OCI-LY3 (cell line): ENCODE data around the gene ARHGEF39.
"Not testable (repeated sequence)": the region's sequence is repeated elsewhere in the genome, so short reads cannot be mapped to it uniquely, and the experiment has no call there.

Experiments
- H2AFZ ChIP-seq: fragments of 200-600, 300-600 bp; shearing (Covaris generic); 2 replicates; pipeline ENCODE4 v1.6.0; 2014; ENCODE audit warnings: antibody characterized with exemption, low read depth, low read length
- H3K27ac ChIP-seq: fragments of 200-600, 300-600 bp; sonication (generic); 2 replicates; pipeline ENCODE4 v1.5.1; 2014; ENCODE audit warnings: mild to moderate bottlenecking, low read length, moderate library complexity, mixed read lengths
- H3K27me3 ChIP-seq: fragments of 200-600, 300-600 bp; sonication (generic); 2 replicates; pipeline ENCODE4 v1.6.1; 2014; ENCODE audit warnings: low read depth, low read length, mixed read lengths
- H3K36me3 ChIP-seq: fragments of 200-600, 300-600 bp; sonication (generic); replicated peaks from 2 replicates; pipeline ENCODE3; 2014; ENCODE audit warnings: low read depth, low read length, mixed read lengths
- H3K4me1 ChIP-seq: fragments of 300-600, 200-600 bp; sonication (generic); 2 replicates; pipeline ENCODE4 v1.6.1; 2014; ENCODE audit warnings: low read length, mixed read lengths
- H3K4me2 ChIP-seq: fragments of 200-600, 300-600 bp; sonication (generic); 2 replicates; pipeline ENCODE4 v1.6.1; 2014; ENCODE audit warnings: low read length, mixed read lengths
- H3K4me3 ChIP-seq: fragments of 300-600, 200-600 bp; sonication (generic); 2 replicates; pipeline ENCODE4 v1.5.1; 2014; ENCODE audit warnings: antibody characterized with exemption, mild to moderate bottlenecking, low read length, moderate library complexity
- H3K79me2 ChIP-seq: fragments of 300-600, 200-600 bp; shearing (Covaris generic); 2 replicates; pipeline ENCODE4 v1.6.1; 2014; ENCODE audit warnings: mild to moderate bottlenecking, low read length, mixed read lengths
- H3K9ac ChIP-seq: fragments of 300-600, 200-600 bp; shearing (Covaris generic); 2 replicates; pipeline ENCODE4 v1.6.0; 2014; ENCODE audit warnings: mild to moderate bottlenecking, low read length, moderate library complexity
- H3K9me3 ChIP-seq: fragments of 200-600, 300-600 bp; shearing (Covaris generic); 2 replicates; pipeline ENCODE4 v1.6.1; 2014; ENCODE audit warnings: low read length, mixed read lengths; ENCODE audit not compliant: insufficient read depth
- H4K20me1 ChIP-seq: fragments of 200-600, 300-600 bp; sonication (generic); 2 replicates; pipeline ENCODE4 v1.6.1; 2016; ENCODE audit warnings: low read length, mixed read lengths; ENCODE audit not compliant: insufficient read depth
- EZH2phosphoT487 ChIP-seq: fragments of 200-600 bp; shearing (Covaris generic); IDR thresholded peaks from 2 replicates; pipeline ENCODE4 v1.6.1; 2018; ENCODE audit warnings: antibody characterized with exemption, mixed run types, low read depth
- TF ChIP-seq, protein P1 (sequence below): fragments of 200-600, 300-600 bp; sonication (generic); IDR thresholded peaks from 2 replicates; pipeline ENCODE4 v1.5.1; 2014; ENCODE audit warnings: antibody characterized with exemption, low read length, low read depth

Gene ARHGEF39

GRCh38 chr9:35646153-35646532, 18.9 kb downstream of the ARHGEF39 start:
- peak overlapping the region; percentile 83 for H3K4me3 ChIP-seq
- H3K4me2 ChIP-seq = peak overlapping the region; percentile 96
- H3K9me3 ChIP-seq = no peaks in the 10 kb centered on the region
- peaks cover 3% of the 10 kb centered on the region for H3K36me3 ChIP-seq
- TF ChIP-seq EZH2phosphoT487 = no peak
- TF ChIP-seq, protein P1, sequence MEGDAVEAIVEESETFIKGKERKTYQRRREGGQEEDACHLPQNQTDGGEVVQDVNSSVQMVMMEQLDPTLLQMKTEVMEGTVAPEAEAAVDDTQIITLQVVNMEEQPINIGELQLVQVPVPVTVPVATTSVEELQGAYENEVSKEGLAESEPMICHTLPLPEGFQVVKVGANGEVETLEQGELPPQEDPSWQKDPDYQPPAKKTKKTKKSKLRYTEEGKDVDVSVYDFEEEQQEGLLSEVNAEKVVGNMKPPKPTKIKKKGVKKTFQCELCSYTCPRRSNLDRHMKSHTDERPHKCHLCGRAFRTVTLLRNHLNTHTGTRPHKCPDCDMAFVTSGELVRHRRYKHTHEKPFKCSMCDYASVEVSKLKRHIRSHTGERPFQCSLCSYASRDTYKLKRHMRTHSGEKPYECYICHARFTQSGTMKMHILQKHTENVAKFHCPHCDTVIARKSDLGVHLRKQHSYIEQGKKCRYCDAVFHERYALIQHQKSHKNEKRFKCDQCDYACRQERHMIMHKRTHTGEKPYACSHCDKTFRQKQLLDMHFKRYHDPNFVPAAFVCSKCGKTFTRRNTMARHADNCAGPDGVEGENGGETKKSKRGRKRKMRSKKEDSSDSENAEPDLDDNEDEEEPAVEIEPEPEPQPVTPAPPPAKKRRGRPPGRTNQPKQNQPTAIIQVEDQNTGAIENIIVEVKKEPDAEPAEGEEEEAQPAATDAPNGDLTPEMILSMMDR = no peak
- H3K4me1 ChIP-seq = peaks cover 45% of the 10 kb centered on the region
- peaks cover 10% of the 10 kb centered on the region for H3K79me2 ChIP-seq
- no peaks in the 10 kb centered on the region for H3K27me3 ChIP-seq
- no peaks in the 10 kb centered on the region for H4K20me1 ChIP-seq
- H3K9ac ChIP-seq = peak overlapping the region; percentile 72
- H3K27ac ChIP-seq = peak overlapping the region; percentile 35
- peak overlapping the region; percentile 79; the same call in 1 of the 2 replicates for H2AFZ ChIP-seq

DNA sequence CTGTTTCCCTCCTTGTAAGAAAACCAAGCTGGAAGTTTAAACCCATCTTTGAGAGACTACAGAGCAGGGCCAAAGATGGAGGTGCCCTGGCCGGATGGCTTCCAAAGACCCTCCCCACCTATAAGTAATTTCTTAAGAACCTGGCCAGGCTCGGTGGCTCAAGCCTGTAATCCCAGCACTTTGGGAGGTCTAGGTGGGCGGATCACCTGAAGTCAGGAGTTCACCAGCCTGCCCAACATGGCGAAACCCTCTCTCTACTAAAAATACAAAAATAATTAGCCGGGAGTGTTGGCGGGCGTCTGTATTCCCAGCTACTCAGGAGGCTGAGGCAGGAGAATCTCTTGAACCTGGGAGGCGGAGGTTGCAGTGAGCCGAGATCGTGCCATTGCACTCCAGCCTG, 19.3 kb downstream of the ARHGEF39 start:
- H3K36me3 ChIP-seq, H3K9me3 ChIP-seq, H3K27ac ChIP-seq, H3K79me2 ChIP-seq, H3K27me3 ChIP-seq, H2AFZ ChIP-seq, H4K20me1 ChIP-seq: not testable (repeated sequence)
- peak overlapping the region; percentile 72 for H3K9ac ChIP-seq
- H3K4me1 ChIP-seq = peaks cover 41% of the 10 kb centered on the region
- H3K4me2 ChIP-seq = peak overlapping the region; percentile 96
- peak overlapping the region; percentile 83 for H3K4me3 ChIP-seq

- no peak overlapping the region for H3K4me2 ChIP-seq
- H3K27ac ChIP-seq = no peak overlapping the region
- peaks cover 3% of the 10 kb centered on the region for H3K36me3 ChIP-seq
- no peaks in the 10 kb centered on the region for H3K79me2 ChIP-seq
- no peak overlapping the region for H2AFZ ChIP-seq
- no peak overlapping the region for H3K9ac ChIP-seq
- no peaks in the 10 kb centered on the region for H4K20me1 ChIP-seq
- no peak for TF ChIP-seq EZH2phosphoT487
- TF ChIP-seq, protein P1 = no peak
- H3K4me1 ChIP-seq = peaks cover 14% of the 10 kb centered on the region
- no peaks in the 10 kb centered on the region for H3K9me3 ChIP-seq
- H3K4me3 ChIP-seq = no peak overlapping the region
- H3K27me3 ChIP-seq = no peaks in the 10 kb centered on the region
Observed at GRCh38 chr9:35643046-35643445, 21.9 kb downstream of the ARHGEF39 start.

- not testable (repeated sequence) for H3K36me3 ChIP-seq, H3K9ac ChIP-seq, H3K79me2 ChIP-seq, H3K4me3 ChIP-seq, H3K27me3 ChIP-seq, H4K20me1 ChIP-seq, H2AFZ ChIP-seq, H3K4me1 ChIP-seq, H3K4me2 ChIP-seq, H3K9me3 ChIP-seq, H3K27ac ChIP-seq
Observed at GRCh38 chr9:35641478-35641877, 23.5 kb downstream of the ARHGEF39 start.

GRCh38 chr9:35640431-35640830, 24.6 kb downstream of the ARHGEF39 start:
- H3K4me1 ChIP-seq = peaks cover 13% of the 10 kb centered on the region
- not testable (repeated sequence) for H3K79me2 ChIP-seq, H4K20me1 ChIP-seq, H3K9me3 ChIP-seq, H3K27me3 ChIP-seq, H3K9ac ChIP-seq, H3K4me3 ChIP-seq, H3K36me3 ChIP-seq, H2AFZ ChIP-seq, H3K4me2 ChIP-seq, H3K27ac ChIP-seq
